GM10847 (cell line): Measurements from ENCODE around the gene COL18A1.

Experiments used
- POLR2A ChIP-seq: IDR thresholded peaks from 2 replicates; pipeline ENCODE4 v1.6.1; 2011; ENCODE audit not compliant: insufficient read length; ENCODE audit errors: extremely low read depth

Gene COL18A1

DNA sequence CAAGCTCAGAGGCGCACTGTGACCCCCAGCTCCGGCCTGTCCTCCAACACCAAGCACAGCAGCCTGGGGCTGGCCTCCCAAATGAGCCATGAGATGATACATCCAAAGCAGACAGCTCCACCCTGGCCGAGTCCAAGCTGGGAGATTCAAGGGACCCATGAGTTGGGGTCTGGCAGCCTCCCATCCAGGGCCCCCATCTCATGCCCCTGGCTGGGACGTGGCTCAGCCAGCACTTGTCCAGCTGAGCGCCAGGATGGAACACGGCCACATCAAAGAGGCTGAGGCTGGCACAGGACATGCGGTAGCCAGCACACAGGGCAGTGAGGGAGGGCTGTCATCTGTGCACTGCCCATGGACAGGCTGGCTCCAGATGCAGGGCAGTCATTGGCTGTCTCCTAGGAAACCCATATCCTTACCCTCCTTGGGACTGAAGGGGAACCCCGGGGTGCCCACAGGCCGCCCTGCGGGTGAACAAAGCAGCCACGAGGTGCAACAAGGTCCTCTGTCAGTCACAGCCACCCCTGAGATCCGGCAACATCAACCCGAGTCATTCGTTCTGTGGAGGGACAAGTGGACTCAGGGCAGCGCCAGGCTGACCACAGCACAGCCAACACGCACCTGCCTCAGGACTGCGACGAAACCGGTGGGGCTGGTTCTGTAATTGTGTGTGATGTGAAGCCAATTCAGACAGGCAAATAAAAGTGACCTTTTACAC, 108.2 kb downstream of the COL18A1 start:
- TF ChIP-seq POLR2A: no peak

DNA sequence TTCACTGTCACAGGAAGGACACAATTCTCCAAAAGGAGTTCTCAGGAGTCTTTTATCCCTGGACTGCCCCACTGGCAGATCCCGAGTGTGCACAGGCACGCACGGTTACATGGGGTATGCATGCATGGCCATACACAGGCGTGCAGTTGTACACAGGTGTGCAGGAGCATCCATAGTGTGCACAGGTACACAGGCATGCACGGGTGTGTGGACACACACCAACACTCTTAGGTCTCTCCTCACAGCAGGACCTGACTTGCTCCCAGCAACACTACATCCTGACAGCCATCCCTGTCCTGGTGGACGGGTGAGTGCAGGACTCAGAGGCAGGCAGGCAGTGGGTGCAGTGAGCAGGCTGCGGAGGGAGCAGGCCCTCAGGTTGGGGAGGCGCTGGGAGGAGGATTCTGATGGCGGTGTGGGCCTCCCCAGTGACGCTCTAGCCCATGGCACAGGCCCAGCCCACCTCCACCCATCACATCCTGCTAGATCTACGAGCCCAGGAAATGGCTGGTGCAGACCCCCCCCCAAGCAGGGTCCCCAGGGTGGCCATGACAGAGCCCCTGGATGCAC, 108.9 kb downstream of the COL18A1 start:
- TF ChIP-seq POLR2A: no peak

DNA sequence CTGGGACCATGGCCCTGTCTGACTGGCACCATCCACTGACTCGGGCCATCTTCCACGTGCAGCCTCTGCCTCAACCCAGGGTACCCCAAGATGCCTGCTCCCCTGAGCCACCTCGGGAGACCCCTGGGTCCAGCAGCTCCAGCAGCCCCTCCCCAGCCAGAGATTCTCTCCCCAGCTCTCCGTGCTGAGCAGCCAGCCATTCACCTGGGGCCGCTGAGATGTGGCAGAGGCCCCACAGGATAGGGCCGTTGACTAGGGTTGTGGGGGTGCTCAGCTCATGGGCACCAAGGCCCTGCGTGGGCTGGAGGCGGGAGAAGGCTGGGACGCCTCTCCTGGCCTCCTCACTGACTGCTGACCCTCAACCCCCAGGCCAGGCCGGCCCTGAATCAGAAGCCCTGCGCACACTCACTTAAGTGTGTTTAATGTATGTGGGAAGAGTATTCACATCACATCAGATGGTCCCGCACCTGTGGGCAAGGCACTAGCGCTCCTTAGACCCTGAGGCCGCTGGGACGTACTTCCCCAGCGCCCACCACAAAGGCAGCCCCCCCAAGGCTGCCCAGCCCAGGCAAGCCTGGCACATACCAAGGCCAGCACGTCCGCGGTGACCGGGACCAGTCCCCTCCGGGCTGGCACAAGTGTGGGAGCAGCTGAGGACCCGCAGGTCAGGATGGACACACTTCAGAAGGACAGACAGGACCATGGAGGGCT, 109.5 kb downstream of the COL18A1 start:
- no peak for TF ChIP-seq POLR2A

DNA sequence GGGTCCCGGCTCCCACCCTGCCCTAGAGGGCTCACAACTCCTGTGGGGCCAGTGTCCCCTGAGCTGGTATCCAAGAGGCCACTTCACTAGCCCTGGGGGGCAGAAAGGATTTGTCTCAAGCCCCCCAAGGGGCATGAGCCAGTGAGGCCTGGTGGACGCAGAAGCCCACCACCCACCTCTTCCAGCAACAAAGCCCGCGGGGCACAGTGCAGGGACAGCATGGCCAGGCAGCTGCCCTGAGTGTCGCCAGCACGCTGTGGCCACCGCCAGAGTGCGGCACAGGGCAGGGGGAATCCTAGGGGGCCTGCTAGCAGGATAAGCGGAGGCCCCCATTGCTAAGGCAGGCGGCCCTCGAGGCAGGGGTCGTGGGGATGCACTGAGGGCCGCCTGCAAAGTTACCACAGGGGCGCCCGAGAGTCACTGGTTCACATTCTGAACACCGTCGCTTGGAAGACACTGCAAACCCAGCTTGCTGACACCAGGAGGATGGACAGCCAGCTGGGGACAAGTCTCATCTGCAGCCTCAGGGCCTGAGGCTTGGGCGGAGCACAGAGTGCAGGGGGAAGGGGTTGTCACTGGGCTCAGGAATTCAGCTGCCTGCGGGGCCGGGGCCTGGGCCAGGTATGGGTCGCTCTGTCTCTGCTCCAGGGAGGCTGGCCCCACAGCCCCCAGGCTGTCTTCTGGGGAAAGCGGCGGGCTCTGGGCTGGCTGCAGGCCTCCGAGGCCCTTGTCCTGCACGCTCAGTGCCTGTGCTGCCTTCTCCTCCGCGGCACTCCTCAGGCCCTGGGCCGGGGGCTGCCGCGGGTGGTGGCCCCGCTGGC, 110.5 kb downstream of the COL18A1 start:
- TF ChIP-seq POLR2A: no peak

DNA sequence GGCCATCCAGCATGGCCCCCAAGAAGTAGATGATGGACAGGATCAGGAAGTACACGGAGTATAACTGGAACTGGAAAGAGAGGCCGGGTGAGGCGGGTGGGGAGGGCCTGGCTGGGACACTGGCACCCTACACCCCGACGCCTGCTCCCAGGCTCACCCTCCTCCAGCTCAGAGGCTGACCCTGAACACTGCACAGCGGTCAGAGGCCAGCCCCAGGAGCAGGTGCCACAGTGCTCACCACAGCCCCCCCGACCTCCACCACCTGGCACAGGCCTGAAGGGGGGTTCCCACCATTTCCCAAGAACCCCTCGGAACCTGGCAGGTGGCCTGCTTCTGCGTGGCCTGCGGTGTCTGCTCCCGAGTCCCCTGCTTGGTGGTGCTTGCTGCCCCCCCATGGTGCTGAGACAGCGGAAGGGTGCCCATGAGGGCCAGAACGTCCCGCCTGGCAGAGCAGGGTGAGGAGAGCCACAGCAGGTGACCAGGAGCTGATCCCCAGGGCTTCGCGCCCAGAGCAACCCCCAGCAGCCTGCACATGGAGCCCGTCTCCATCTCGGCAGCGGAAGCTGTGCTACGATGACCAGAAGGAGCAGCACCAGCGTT, 111.2 kb downstream of the COL18A1 start:
- no peak for TF ChIP-seq POLR2A

DNA sequence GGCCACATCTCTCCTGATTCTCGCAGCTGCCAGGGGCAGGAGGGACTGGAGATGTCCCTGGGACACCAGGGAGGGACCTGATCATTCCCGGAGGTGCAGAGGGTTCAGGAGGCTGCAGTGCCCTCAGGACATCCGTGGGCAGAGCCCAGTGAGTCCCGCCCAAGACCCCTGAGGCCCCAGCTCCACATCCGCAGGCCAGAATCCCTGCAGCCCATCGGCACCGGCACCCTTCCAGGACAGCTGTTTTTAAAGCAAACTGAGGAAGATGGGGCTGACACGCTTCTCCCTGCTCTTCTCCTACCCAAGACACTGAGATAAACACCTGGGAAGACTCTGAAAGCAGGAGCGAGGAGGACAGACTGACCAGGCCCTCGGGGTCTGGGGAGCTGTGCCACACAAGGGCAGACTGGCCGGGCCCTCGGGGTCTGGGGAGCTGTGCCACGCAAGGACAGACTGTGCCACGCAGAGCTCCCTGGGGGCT, 111.7 kb downstream of the COL18A1 start:
- no peak for TF ChIP-seq POLR2A

DNA sequence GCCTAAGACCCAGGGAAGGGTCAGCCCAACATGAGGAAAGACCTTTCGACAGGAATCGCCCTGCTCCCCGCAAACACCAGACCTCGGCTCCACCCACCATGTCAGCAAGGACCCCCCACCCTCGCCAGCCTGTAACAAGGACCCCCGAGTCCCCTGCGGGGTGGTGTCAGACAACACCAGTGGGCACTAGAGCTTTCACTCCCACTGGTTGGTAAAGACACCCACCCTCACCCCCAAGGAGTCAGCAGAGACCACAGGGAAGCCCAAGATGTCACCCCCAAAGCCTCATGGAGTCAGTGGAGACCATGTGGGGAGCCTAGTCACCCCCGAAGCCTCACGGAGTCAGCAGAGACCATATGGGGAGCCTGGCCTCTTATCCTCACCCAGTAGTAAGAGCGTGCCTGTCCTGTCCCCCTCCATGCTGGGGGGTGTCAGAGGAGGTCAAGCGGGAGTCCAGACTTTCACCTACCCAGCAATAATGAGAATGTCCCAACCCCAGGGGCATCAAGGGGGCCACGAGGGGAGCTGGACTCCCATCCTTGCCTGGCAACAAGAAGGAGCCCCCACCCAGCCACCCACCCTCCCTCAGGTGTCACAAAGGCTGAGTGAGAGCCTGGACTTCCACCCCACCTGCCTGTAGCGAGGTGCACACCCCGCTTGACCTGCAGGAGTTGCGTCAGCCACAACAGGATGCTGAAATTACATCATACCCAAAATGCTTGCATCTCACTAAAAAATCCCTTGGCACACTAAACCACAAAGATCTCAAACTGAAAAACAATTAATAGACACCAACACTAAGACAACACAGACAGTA, 112.5 kb downstream of the COL18A1 start:
- TF ChIP-seq POLR2A: no peak

DNA sequence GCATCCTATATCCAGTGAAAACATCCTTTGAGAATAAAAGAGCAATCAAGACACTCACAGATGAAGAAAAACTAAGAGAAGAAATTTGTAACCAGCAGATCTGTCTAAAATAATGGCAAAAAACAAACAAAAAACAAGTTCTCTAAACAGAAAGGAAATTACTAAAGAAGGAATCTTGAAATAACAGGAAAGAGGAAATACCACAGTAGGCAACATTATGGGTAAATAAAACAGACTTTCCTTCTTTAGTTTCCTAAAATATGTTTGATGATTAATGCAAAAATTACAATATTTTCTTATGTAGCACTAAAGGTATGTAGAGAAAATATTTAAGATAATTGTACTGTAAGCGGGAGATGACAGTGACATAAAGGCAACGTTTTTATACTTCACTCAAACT, 113.8 kb downstream of the COL18A1 start:
- TF ChIP-seq POLR2A: no peak

DNA sequence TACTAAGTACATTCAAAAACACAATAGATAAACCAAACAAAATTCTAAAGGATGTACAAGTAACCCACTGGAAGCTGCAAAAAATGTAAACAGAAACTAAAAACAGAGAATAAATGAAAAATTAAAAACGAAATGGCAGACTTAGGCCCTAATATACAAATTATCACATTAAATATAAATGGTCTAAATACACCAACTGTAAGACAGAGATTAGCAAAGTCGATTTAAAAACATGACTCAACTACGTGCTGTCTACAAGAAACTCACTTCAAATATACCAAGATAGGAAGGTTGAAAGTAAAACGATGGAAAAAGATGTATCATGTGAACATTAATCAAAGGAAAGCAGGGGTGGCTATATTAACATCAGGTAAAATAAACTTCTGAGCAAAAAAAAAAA, 114.2 kb downstream of the COL18A1 start:
- TF ChIP-seq POLR2A: no peak

DNA sequence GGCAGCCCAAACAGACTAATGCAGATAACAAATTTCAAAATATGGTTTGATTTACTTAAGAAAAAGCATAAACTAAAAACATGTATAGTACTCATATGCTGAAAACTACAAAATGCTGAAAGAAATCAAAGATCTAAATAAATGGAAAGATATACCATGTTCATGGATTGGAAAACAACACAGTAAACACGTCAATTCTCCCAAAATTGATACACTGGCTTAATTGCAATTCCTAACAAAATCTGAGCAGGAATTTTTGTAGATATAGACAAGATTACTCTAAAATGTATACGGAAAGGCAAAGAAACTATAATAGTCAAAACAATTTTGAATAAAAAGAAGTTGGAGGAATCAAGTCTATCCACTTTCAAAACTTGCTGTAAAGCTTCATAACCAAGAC, 116.3 kb downstream of the COL18A1 start:
- no peak for TF ChIP-seq POLR2A

DNA sequence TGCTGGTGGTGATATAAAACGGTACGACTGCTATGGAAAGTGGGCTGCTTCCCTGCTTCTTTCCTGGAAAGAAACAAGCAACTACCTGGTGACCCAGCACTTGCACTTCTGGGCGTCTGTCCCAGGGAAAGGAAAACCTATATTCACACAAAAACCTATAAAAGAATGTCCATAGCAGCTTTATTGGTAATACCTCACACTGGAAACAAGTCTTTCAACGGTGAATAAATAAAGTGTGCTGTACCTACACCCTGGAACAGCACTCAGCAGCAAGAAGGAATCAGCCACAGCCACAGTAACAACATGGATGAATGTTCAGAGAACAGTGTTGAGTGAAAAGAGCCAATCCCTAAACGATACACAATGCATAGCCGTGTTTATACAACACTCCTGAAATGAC, 117.4 kb downstream of the COL18A1 start:
- no peak for TF ChIP-seq POLR2A

DNA sequence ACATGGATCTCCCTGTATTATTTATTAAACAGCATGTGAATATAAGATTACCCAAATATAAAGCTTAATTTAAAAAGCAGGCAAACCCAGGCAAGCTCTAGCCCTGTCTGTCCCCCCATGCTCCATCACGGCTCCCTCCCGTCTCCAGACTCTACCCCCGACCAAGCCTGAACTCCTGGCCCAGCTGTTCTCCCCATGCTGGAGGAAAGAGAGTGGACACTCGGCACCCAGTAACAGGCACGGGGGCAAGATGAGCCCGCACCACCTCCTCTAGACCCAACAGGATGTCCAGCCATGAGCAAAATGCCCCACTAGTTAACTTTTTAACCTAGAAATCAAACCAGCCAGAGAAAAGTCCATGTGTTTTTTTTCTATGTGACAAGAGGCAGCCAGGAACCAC, 118.0 kb downstream of the COL18A1 start:
- no peak for TF ChIP-seq POLR2A

DNA sequence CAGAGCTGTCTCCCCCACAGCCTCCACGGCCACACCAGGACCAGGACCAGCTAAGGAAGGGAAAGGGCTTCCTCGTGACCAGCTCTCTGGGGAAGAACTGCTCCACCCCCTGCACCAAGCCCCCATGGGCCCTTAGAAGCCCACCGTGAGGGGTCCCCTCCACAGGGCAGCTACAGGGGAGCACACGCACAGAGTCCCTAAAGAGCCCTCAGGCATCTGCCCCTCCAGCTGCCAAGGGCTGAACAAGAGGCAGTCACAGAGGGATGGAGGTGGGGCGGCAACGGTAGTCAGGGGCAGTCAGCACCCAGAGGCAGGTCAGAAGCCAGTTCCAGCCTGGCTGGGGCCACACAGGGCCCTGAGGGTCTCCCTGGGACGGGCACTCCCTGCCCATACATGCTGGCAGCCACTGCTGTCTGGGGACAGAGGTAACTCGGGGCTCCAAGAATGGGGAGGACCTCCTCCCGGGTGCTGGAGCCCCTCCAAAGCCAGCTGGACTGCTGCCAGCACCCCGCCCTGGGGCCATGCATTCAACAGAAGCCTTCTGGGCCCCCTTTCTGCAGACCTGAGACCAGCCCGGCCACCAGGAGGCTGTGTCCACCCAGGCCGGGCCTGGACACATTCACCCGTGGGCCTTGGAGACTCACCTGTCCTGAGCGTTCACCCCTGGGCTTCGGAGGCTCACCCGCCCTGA, 118.6 kb downstream of the COL18A1 start:
- TF ChIP-seq POLR2A: no peak

DNA sequence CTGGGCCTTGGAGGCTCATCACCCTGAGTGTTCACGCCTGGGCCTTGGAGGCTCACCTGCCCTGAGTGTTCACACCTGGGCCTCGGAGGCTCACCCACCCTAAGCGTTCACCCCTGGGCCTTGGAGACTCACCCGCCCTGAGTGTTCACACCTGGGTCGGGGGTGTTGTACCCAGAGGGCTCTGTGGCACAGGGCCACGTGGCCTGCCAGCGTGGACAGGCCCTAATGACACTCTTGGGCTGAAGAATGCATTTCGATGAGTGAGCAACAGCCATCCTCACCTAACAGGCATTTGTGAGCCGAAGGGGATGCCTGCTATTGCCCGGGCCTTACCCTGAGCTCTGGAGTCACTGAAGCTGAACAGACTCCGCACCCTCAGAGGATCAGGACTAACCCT, 119.8 kb downstream of the COL18A1 start:
- no peak for TF ChIP-seq POLR2A
